ENCODE results near the gene RUNX2. TPM values are rescaled to one million over a fixed set of nuclear protein-coding genes. Genes with fewer than 3 reads are reported as not detected.

The RUNX2 gene
- total RNA-seq, 4 donors from 2014 or later: 1.4 to 3.6 (median 2.3) TPM

- WGBS, 2 donors: 83 to 94% methylated on average over 5 to 6 of the region's 6 CpGs
Measured at GRCh38 chr6:45502456-45502855, 174.3 kb downstream of the RUNX2 start.

GRCh38 chr6:45504947-45505346, 176.8 kb downstream of the RUNX2 start:
- no peaks in the 10 kb centered on the region for H3K36me3 ChIP-seq
- intact Hi-C loops (cut with DNase I): no loop called here
- no peak for TF ChIP-seq POLR2A (IDR thresholded peaks at IDR 0.05)
- TF ChIP-seq CTCF (IDR thresholded peaks at IDR 0.05): no peak
- WGBS, 2 donors: 22 to 43% methylated on average over 5 of the region's 5 CpGs
- no peaks in the 10 kb centered on the region for H3K27me3 ChIP-seq
- no peaks in the 10 kb centered on the region for H3K9me3 ChIP-seq
- peaks cover 0 to 9% (median 3%) of the 10 kb centered on the region in 3 donors for H3K4me1 ChIP-seq
- no peak for DNase-seq
- H3K4me3 ChIP-seq: no peak overlapping the region
- H3K27ac ChIP-seq: no peak overlapping the region

More at GRCh38 chr6:45502456-45502855, 174.3 kb downstream of the RUNX2 start:
- Histone ChIP-seq H3K9me3 (no peaks in the 10 kb centered on the region), H3K4me3 (no peak overlapping the region), H3K27me3 (no peaks in the 10 kb centered on the region), H3K4me1 (peaks cover 0 to 9% (median 3%) of the 10 kb centered on the region in 3 donors), H3K27ac (no peak overlapping the region), H3K36me3 (no peaks in the 10 kb centered on the region)
- no peak for DNase-seq
- intact Hi-C loops (cut with DNase I): no loop called here
- TF ChIP-seq POLR2A (IDR thresholded peaks at IDR 0.05): no peak
- no peak for TF ChIP-seq CTCF (IDR thresholded peaks at IDR 0.05)

- TF ChIP-seq CTCF (IDR thresholded peaks at IDR 0.05): no peak
- no peak for TF ChIP-seq POLR2A (IDR thresholded peaks at IDR 0.05)
- H3K4me1 ChIP-seq: peaks cover 0 to 9% (median 3%) of the 10 kb centered on the region in 3 donors
- H3K27ac ChIP-seq: no peak overlapping the region
- no peaks in the 10 kb centered on the region for H3K9me3 ChIP-seq
- H3K36me3 ChIP-seq: no peaks in the 10 kb centered on the region
- intact Hi-C loops (cut with DNase I): no loop called here
- no peak overlapping the region for H3K4me3 ChIP-seq
- WGBS, 2 donors: 75 to 80% methylated on average over 2 of the region's 2 CpGs
- no peak for DNase-seq
- H3K27me3 ChIP-seq: no peaks in the 10 kb centered on the region
Measured at GRCh38 chr6:45505470-45505869, 177.3 kb downstream of the RUNX2 start.

- intact Hi-C loops (cut with DNase I): no loop called here
- Histone ChIP-seq H3K27me3 (no peaks in the 10 kb centered on the region), H3K36me3 (no peaks in the 10 kb centered on the region), H3K4me3 (no peak overlapping the region), H3K4me1 (peaks cover 0 to 9% (median 3%) of the 10 kb centered on the region in 3 donors), H3K27ac (no peak overlapping the region), H3K9me3 (no peaks in the 10 kb centered on the region)
- no peak for DNase-seq
- no peak for TF ChIP-seq CTCF (IDR thresholded peaks at IDR 0.05)
- WGBS, 2 donors: 80 to 86% methylated on average over 3 of the region's 3 CpGs
Measured at GRCh38 chr6:45507186-45507585, 179.1 kb downstream of the RUNX2 start.

GRCh38 chr6:45509426-45509825, 181.3 kb downstream of the RUNX2 start:
- Histone ChIP-seq H3K9me3 (no peaks in the 10 kb centered on the region), H3K27me3 (no peaks in the 10 kb centered on the region), H3K36me3 (no peaks in the 10 kb centered on the region), H3K27ac (no peak overlapping the region), H3K4me3 (no peak overlapping the region), H3K4me1 (peaks cover 0 to 18% (median 3%) of the 10 kb centered on the region in 3 donors)
- 89 to 95% methylated on average over 4 of the region's 4 CpGs for WGBS, 2 donors
- intact Hi-C loops (cut with DNase I): no loop called here
- TF ChIP-seq POLR2A (IDR thresholded peaks at IDR 0.05) (no peak), CTCF (IDR thresholded peaks at IDR 0.05) (no peak)
- no peak for DNase-seq

Measured in esophagus squamous epithelium (tissue), 5 donors.